MM.1S (cell line): ENCODE data around the gene ARL6IP5.

Source experiments
- DNase-seq: peaks from one replicate; pipeline ENCODE4 v3.0.0-alpha.2; 2015
- H2AFZ ChIP-seq: fragments of 300-600 bp; sonication (generic); 2 replicates; pipeline ENCODE4 v1.6.0; 2016; ENCODE audit warnings: antibody characterized with exemption, low read length
- H3F3A ChIP-seq: fragments of 300-600 bp; sonication (generic); 2 replicates; pipeline ENCODE4 v1.6.1; 2016; ENCODE audit warnings: mild to moderate bottlenecking, antibody characterized with exemption, low read length, moderate library complexity, mixed read lengths; ENCODE audit not compliant: insufficient read depth
- H3K27ac ChIP-seq: fragments of 300-600 bp; sonication (generic); 2 replicates; pipeline ENCODE4 v1.5.1; 2016; ENCODE audit warnings: mild to moderate bottlenecking, low read length
- H3K27me3 ChIP-seq: fragments of 300-600 bp; sonication (generic); replicated peaks from 2 replicates; pipeline ENCODE4 v1.6.0; 2016; ENCODE audit warnings: low read length; ENCODE audit not compliant: insufficient read depth
- H3K36me3 ChIP-seq: fragments of 300-600 bp; sonication (generic); replicated peaks from 2 replicates; pipeline ENCODE4 v1.6.1; 2016; ENCODE audit warnings: mild to moderate bottlenecking, low read length, mixed read lengths; ENCODE audit not compliant: insufficient read depth
- H3K4me1 ChIP-seq: fragments of 300-600 bp; sonication (generic); 2 replicates; pipeline ENCODE4 v1.6.1; 2016; ENCODE audit warnings: low read length, mixed read lengths
- H3K4me2 ChIP-seq: fragments of 300-600 bp; sonication (generic); 2 replicates; pipeline ENCODE4 v1.6.0; 2016; ENCODE audit warnings: low read depth, low read length
- H3K4me3 ChIP-seq: fragments of 300-600 bp; sonication (generic); 2 replicates; pipeline ENCODE4 v1.5.1; 2016; ENCODE audit warnings: low read length, mixed read lengths
- H3K79me2 ChIP-seq: fragments of 300-600 bp; sonication (generic); 2 replicates; pipeline ENCODE4 v1.6.1; 2016; ENCODE audit warnings: mixed run types, low read length, mixed read lengths
- H3K9ac ChIP-seq: fragments of 300-600 bp; sonication (generic); 2 replicates; pipeline ENCODE4 v1.6.1; 2016; ENCODE audit warnings: low read length, mixed read lengths
- H3K9me2 ChIP-seq: fragments of 300-600 bp; sonication (generic); replicated peaks from 2 replicates; pipeline ENCODE4 v1.6.1; 2016; ENCODE audit warnings: mild to moderate bottlenecking, low read length, mixed read lengths; ENCODE audit not compliant: insufficient read depth
- H3K9me3 ChIP-seq: fragments of 300-600 bp; sonication (generic); replicated peaks from 2 replicates; pipeline ENCODE4 v1.6.1; 2016; ENCODE audit warnings: mild to moderate bottlenecking, low read length, mixed read lengths; ENCODE audit not compliant: insufficient read depth
- H4K20me1 ChIP-seq: fragments of 300-600 bp; sonication (generic); 2 replicates; pipeline ENCODE4 v1.6.1; 2016; ENCODE audit warnings: mild to moderate bottlenecking, low read length, moderate library complexity, mixed read lengths; ENCODE audit not compliant: insufficient read depth
- CTCF ChIP-seq: fragments of 300-600 bp; sonication (generic); IDR thresholded peaks from 2 replicates; pipeline ENCODE4 v1.5.1; 2016; ENCODE audit warnings: antibody characterized with exemption, low read length, mixed read lengths
- EZH2 ChIP-seq: fragments of 300-600 bp; sonication (generic); optimal IDR thresholded peaks from 2 replicates; pipeline ENCODE3; 2017; ENCODE audit warnings: low read depth, mild to moderate bottlenecking, antibody characterized with exemption, low read length, mixed read lengths
- EZH2phosphoT487 ChIP-seq: fragments of 300-600 bp; sonication (generic); IDR thresholded peaks from 2 replicates; pipeline ENCODE4 v1.6.1; 2018; ENCODE audit warnings: antibody characterized with exemption, low read length

ARL6IP5 gene

GRCh38 chr3:69087030-69087791 lies 2.5 kb downstream of the ARL6IP5 start:
- peaks cover 80% of the 10 kb centered on the region for H3K79me2 ChIP-seq
- H3K4me3 ChIP-seq: peak overlapping the region; percentile 55

GRCh38 chr3:69088063-69088462 lies 3.3 kb downstream of the ARL6IP5 start:
- peaks cover 88% of the 10 kb centered on the region for H3F3A ChIP-seq
- peak overlapping the region; percentile 81; the same call in 1 of the 2 replicates for H3K9ac ChIP-seq
- H3K4me1 ChIP-seq: peaks cover 53% of the 10 kb centered on the region
- peak overlapping the region; percentile 91; the same call in 1 of the 2 replicates for H3K27ac ChIP-seq
- H3K27me3 ChIP-seq: no peaks in the 10 kb centered on the region
- no peak overlapping the region for H2AFZ ChIP-seq
- H3K4me2 ChIP-seq: peak overlapping the region; percentile 89
- no peaks in the 10 kb centered on the region for H4K20me1 ChIP-seq
- no peaks in the 10 kb centered on the region for H3K9me2 ChIP-seq
- TF ChIP-seq EZH2phosphoT487 (no peak), CTCF (peak; percentile 18; the same call in 1 of the 2 replicates)
- DNase-seq: peak; percentile 41
- H3K79me2 ChIP-seq: peaks cover 88% of the 10 kb centered on the region
- no peaks in the 10 kb centered on the region for H3K36me3 ChIP-seq
- no peaks in the 10 kb centered on the region for H3K9me3 ChIP-seq
- peak overlapping the region; percentile 55 for H3K4me3 ChIP-seq

More at GRCh38 chr3:69087030-69087791, 2.5 kb downstream of the ARL6IP5 start:
- Histone ChIP-seq H3K9ac (peak overlapping the region; percentile 81), H3K4me2 (peak overlapping the region; percentile 89), H3K4me1 (peaks cover 51% of the 10 kb centered on the region), H2AFZ (no peak overlapping the region), H3K36me3 (no peaks in the 10 kb centered on the region), H3K27ac (peak overlapping the region; percentile 91; the same call in 1 of the 2 replicates), H4K20me1 (no peaks in the 10 kb centered on the region), H3F3A (peaks cover 88% of the 10 kb centered on the region), H3K9me2 (no peaks in the 10 kb centered on the region), H3K9me3 (no peaks in the 10 kb centered on the region), H3K27me3 (no peaks in the 10 kb centered on the region)
- TF ChIP-seq CTCF (no peak), EZH2 (no peak), EZH2phosphoT487 (no peak)
- peak; percentile 51 for DNase-seq

GRCh38 chr3:69090021-69090420 lies 5.3 kb downstream of the ARL6IP5 start:
- Histone ChIP-seq H3K9me3 (no peaks in the 10 kb centered on the region), H4K20me1 (no peaks in the 10 kb centered on the region), H3K79me2 (peaks cover 97% of the 10 kb centered on the region), H3K36me3 (no peaks in the 10 kb centered on the region), H3K27ac (peak overlapping the region; percentile 91; the same call in 1 of the 2 replicates), H3F3A (peaks cover 90% of the 10 kb centered on the region), H2AFZ (no peak overlapping the region), H3K4me2 (peak overlapping the region; percentile 89), H3K9ac (no peak overlapping the region; the same call in 1 of the 2 replicates), H3K27me3 (no peaks in the 10 kb centered on the region), H3K4me3 (peak overlapping the region; percentile 31), H3K4me1 (peaks cover 62% of the 10 kb centered on the region), H3K9me2 (no peaks in the 10 kb centered on the region)
- no peak for DNase-seq
- TF ChIP-seq EZH2: no peak
- no peak for TF ChIP-seq CTCF
- TF ChIP-seq EZH2phosphoT487: no peak
